Endodermal cell (in vitro differentiated cells): ENCODE results near the gene TOR1A. TPM values are rescaled to one million over a fixed set of nuclear protein-coding genes. Genes with fewer than 3 reads are reported as not detected.

ENCODE experiments used
- DNase-seq: peaks from one replicate; pipeline ENCODE4 v3.0.0-alpha.2; 2017
- H3K27ac ChIP-seq: 2 replicates; pipeline ENCODE4 v1.5.1; 2013; ENCODE audit warnings: mild to moderate bottlenecking, low read depth, low read length, moderate library complexity
- H3K27me3 ChIP-seq: 2 replicates; pipeline ENCODE4 v1.6.1; 2013; ENCODE audit warnings: mild to moderate bottlenecking, low read length, moderate library complexity; ENCODE audit not compliant: insufficient read depth, control insufficient read depth, poor library complexity, severe bottlenecking
- H3K36me3 ChIP-seq: 2 replicates; pipeline ENCODE4 v1.7.0; 2013; ENCODE audit warnings: mild to moderate bottlenecking, low read length, moderate library complexity; ENCODE audit not compliant: control insufficient read depth, insufficient read depth
- H3K4me1 ChIP-seq: one replicate; pipeline ENCODE4 v1.7.0; 2013; ENCODE audit warnings: low read length; ENCODE audit not compliant: control insufficient read depth, insufficient read depth
- H3K4me3 ChIP-seq: 2 replicates; pipeline ENCODE4 v1.5.1; 2013; ENCODE audit warnings: mild to moderate bottlenecking, low read length, moderate library complexity
- H3K9ac ChIP-seq: 2 replicates; pipeline ENCODE4 v1.6.1; 2013; ENCODE audit warnings: mild to moderate bottlenecking, low read length, moderate library complexity; ENCODE audit not compliant: poor library complexity, severe bottlenecking; ENCODE audit errors: extremely low read depth
- H3K9me3 ChIP-seq: 2 replicates; pipeline ENCODE4 v1.6.1; 2013; ENCODE audit warnings: mild to moderate bottlenecking, low read length, moderate library complexity; ENCODE audit not compliant: control insufficient read depth
- H3K27ac Mint-ChIP-seq: 2 replicates; pipeline ENCODE4 v1.8.0; 2020; ENCODE audit warnings: mixed read lengths
- H3K27me3 Mint-ChIP-seq: 2 replicates; pipeline ENCODE4 v1.8.0; 2021; ENCODE audit warnings: mild to moderate bottlenecking, mixed read lengths; ENCODE audit not compliant: insufficient read depth
- H3K36me3 Mint-ChIP-seq: 2 replicates; pipeline ENCODE4 v1.8.0; 2020; ENCODE audit warnings: low read depth, mixed read lengths
- H3K4me1 Mint-ChIP-seq: 2 replicates; pipeline ENCODE4 v1.8.0; 2020; ENCODE audit warnings: mixed read lengths
- H3K4me3 Mint-ChIP-seq: 2 replicates; pipeline ENCODE4 v1.8.0; 2020; ENCODE audit warnings: mild to moderate bottlenecking, moderate library complexity, mixed read lengths
- H3K9me3 Mint-ChIP-seq: 2 replicates; pipeline ENCODE4 v1.8.0; 2020; ENCODE audit warnings: mild to moderate bottlenecking, mixed read lengths
- WGBS, 2 experiments: methylation state at CpG; one replicate each; pipeline versions ENCODE4 v1.1.5 to v1.1.7; 2013; ENCODE audit warnings: missing lambda C conversion rate in 2 of 2, mixed read lengths in 1 of 2; ENCODE audit not compliant: insufficient coverage in 1 of 2, insufficient read length in 1 of 2; 5-methylcytosine and 5-hydroxymethylcytosine counted together
- total RNA-seq, 2 donors: library from RNA; stranded (reverse); fragmentation: NEBNext Ultra II Directional in 1 of 2; extraction: Animal tissue kit (Norgen Biotek cat#: 25700) in 1 of 2; gene quantifications; 2 replicates in 1 of 2; 3 replicates in 1 of 2; pipeline ENCODE4 v1.2.1, GENCODE V29; 2021
- TF ChIP-seq, protein P1 (sequence below): fragments of 200-600 bp; sonication (generic); conservative IDR thresholded peaks from 2 replicates; pipeline ENCODE4 v1.5.0; 2021; ENCODE audit warnings: antibody characterized with exemption, mild to moderate bottlenecking

The TOR1A gene
- total RNA-seq, 2 donors from 2014 or later: 48.4 to 49.9 TPM

DNA sequence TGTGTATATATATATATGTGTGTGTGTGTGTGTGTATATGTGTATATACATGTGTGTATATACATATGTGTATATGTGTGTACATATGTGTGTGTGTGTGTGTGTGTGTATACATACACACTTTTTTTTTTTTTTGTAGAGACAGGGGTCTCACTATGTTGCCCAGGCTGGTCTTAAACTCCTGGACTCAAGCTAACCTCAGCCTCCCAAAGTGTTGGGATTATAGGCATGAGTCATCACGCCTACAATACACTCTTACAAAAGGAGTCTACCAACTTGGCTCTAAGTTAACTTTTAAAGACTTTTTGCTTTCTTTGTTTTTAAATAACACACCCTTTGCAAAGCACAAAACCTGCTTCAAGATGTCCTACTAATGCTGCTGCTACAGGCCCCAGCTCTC is 9.0 kb upstream of the TOR1A start:
- Mint-ChIP-seq H3K4me3 (peak overlapping the region; percentile 92), H3K9me3 (no peaks in the 10 kb centered on the region), H3K27me3 (peaks cover 1% of the 10 kb centered on the region), H3K27ac (no peak overlapping the region), H3K36me3 (peaks cover 45% of the 10 kb centered on the region), H3K4me1 (peaks cover 15% of the 10 kb centered on the region)
- DNase-seq: no peak
- Histone ChIP-seq H3K9ac (no peak overlapping the region), H3K36me3 (peaks cover 55% of the 10 kb centered on the region), H3K9me3 (no peaks in the 10 kb centered on the region), H3K27me3 (no peaks in the 10 kb centered on the region), H3K27ac (no peak overlapping the region), H3K4me1 (no peaks in the 10 kb centered on the region), H3K4me3 (no peak overlapping the region)
- 100% methylated on average over 1 of the region's 1 CpG for WGBS, 2 experiments
- TF ChIP-seq, protein P1, sequence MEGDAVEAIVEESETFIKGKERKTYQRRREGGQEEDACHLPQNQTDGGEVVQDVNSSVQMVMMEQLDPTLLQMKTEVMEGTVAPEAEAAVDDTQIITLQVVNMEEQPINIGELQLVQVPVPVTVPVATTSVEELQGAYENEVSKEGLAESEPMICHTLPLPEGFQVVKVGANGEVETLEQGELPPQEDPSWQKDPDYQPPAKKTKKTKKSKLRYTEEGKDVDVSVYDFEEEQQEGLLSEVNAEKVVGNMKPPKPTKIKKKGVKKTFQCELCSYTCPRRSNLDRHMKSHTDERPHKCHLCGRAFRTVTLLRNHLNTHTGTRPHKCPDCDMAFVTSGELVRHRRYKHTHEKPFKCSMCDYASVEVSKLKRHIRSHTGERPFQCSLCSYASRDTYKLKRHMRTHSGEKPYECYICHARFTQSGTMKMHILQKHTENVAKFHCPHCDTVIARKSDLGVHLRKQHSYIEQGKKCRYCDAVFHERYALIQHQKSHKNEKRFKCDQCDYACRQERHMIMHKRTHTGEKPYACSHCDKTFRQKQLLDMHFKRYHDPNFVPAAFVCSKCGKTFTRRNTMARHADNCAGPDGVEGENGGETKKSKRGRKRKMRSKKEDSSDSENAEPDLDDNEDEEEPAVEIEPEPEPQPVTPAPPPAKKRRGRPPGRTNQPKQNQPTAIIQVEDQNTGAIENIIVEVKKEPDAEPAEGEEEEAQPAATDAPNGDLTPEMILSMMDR: no peak

DNA sequence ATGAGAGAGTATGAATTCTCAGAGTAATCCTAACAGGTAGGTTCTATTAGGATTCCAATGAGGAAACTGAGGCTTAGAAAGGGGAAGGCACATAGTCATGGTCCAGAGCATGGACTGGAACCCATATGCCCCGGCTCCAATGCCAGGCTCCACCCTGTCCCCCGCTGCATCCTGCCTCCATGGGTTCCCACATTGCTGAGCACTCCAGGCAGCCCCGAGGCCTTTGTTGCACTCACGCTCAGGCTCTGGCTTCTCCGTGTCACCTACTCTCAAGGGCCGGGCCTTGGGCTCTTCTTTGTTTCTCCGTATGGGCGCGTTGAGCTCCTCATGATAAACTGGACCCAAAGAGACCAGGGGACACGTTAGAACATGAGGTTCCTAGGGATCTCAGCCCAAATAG is 5.0 kb upstream of the TOR1A start:
- no peaks in the 10 kb centered on the region for H3K9me3 Mint-ChIP-seq
- no peak overlapping the region for H3K4me3 ChIP-seq
- H3K27me3 Mint-ChIP-seq: no peaks in the 10 kb centered on the region
- H3K27me3 ChIP-seq: no peaks in the 10 kb centered on the region
- H3K4me3 Mint-ChIP-seq: no peak overlapping the region
- WGBS, 2 experiments: 92 to 97% methylated on average over 8 to 10 of the region's 10 CpGs
- peaks cover 50% of the 10 kb centered on the region for H3K36me3 Mint-ChIP-seq
- no peaks in the 10 kb centered on the region for H3K9me3 ChIP-seq
- no peak for DNase-seq
- H3K4me1 Mint-ChIP-seq: peaks cover under 1% of the 10 kb centered on the region
- H3K27ac ChIP-seq: no peak overlapping the region
- no peak overlapping the region for H3K9ac ChIP-seq
- H3K4me1 ChIP-seq: no peaks in the 10 kb centered on the region
- H3K36me3 ChIP-seq: peaks cover 57% of the 10 kb centered on the region
- no peak overlapping the region for H3K27ac Mint-ChIP-seq
- TF ChIP-seq, protein P1: no peak

DNA sequence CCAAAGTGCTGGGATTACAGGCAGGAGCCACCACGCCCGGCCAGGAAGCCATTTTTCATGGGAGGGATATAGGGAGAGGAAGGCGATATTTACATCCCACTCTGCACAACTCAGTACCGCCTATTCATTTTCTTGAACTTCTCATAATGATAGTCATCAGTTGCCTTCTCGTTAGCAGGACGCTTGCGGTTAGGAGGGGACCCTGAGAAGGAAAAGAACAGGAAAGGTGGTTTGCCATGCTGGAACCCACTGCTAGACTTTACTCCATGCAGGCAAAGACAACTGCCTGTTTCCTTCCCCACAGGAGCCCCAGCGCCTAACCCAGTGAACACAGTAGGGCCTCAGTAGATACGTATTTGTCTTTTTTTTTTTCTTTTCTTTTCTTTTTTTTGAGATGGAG is 4.1 kb upstream of the TOR1A start:
- H3K4me3 ChIP-seq: no peak overlapping the region
- H3K27ac ChIP-seq: no peak overlapping the region
- TF ChIP-seq, protein P1: no peak
- WGBS, 2 experiments: 97 to 100% methylated on average over 6 to 9 of the region's 9 CpGs
- no peaks in the 10 kb centered on the region for H3K9me3 Mint-ChIP-seq
- no peak for DNase-seq
- no peaks in the 10 kb centered on the region for H3K4me1 ChIP-seq
- H3K27me3 ChIP-seq: no peaks in the 10 kb centered on the region
- H3K27ac Mint-ChIP-seq: no peak overlapping the region
- peaks cover 46% of the 10 kb centered on the region for H3K36me3 Mint-ChIP-seq
- no peak overlapping the region for H3K4me3 Mint-ChIP-seq
- peaks cover under 1% of the 10 kb centered on the region for H3K4me1 Mint-ChIP-seq
- no peak overlapping the region for H3K9ac ChIP-seq
- H3K27me3 Mint-ChIP-seq: no peaks in the 10 kb centered on the region
- peaks cover 52% of the 10 kb centered on the region for H3K36me3 ChIP-seq
- H3K9me3 ChIP-seq: no peaks in the 10 kb centered on the region
